IPS-18c (cell line): ENCODE measurements around the gene C3orf49.

Experiments
- H3K4me3 ChIP-seq: 2 replicates; pipeline ENCODE4 v1.7.0; 2013; ENCODE audit warnings: low read depth, mild to moderate bottlenecking, low read length, moderate library complexity; ENCODE audit not compliant: insufficient read depth
- H3K9me3 ChIP-seq: one replicate; pipeline ENCODE4 v1.6.1; 2013; ENCODE audit warnings: mild to moderate bottlenecking, low read length, moderate library complexity; ENCODE audit not compliant: control insufficient read depth, insufficient read depth

Gene C3orf49

GRCh38 chr3:63870615-63871005, 51.5 kb downstream of the C3orf49 start:
- Histone ChIP-seq H3K9me3 (no peaks in the 10 kb centered on the region), H3K4me3 (no peak overlapping the region)

- H3K9me3 ChIP-seq, result no peaks in the 10 kb centered on the region
These were observed 53.2 kb downstream of the C3orf49 start for GRCh38 chr3:63872135-63872924.

GRCh38 chr3:63874769-63875168, 55.7 kb downstream of the C3orf49 start:
- Histone ChIP-seq H3K9me3 (no peaks in the 10 kb centered on the region), H3K4me3 (no peak overlapping the region)

More at GRCh38 chr3:63872135-63872924, 53.2 kb downstream of the C3orf49 start:
- H3K4me3 ChIP-seq, result no peak overlapping the region

- Histone ChIP-seq H3K9me3 (no peaks in the 10 kb centered on the region), H3K4me3 (no peak overlapping the region)
These were observed 56.4 kb downstream of the C3orf49 start for GRCh38 chr3:63875510-63875909.

GRCh38 chr3:63876260-63876659, 57.2 kb downstream of the C3orf49 start:
- Histone ChIP-seq H3K9me3 (no peaks in the 10 kb centered on the region), H3K4me3 (no peak overlapping the region)

GRCh38 chr3:63877737-63878393, 58.8 kb downstream of the C3orf49 start:
- Histone ChIP-seq H3K9me3 (no peaks in the 10 kb centered on the region), H3K4me3 (no peak overlapping the region)

GRCh38 chr3:63878394-63879060, 59.4 kb downstream of the C3orf49 start:
- no peaks in the 10 kb centered on the region for H3K9me3 ChIP-seq
- no peak overlapping the region for H3K4me3 ChIP-seq

- no peak overlapping the region for H3K4me3 ChIP-seq
- H3K9me3 ChIP-seq, result no peaks in the 10 kb centered on the region
These were observed 61.6 kb downstream of the C3orf49 start for GRCh38 chr3:63880653-63881052.

GRCh38 chr3:63886858-63887257, 67.8 kb downstream of the C3orf49 start:
- Histone ChIP-seq H3K4me3 (no peak overlapping the region), H3K9me3 (no peaks in the 10 kb centered on the region)

- H3K9me3 ChIP-seq, result no peaks in the 10 kb centered on the region
- H3K4me3 ChIP-seq, result no peak overlapping the region
These were observed 72.4 kb downstream of the C3orf49 start for GRCh38 chr3:63891518-63891917.

GRCh38 chr3:63892773-63893352, 73.8 kb downstream of the C3orf49 start:
- no peak overlapping the region for H3K4me3 ChIP-seq
- H3K9me3 ChIP-seq, result no peaks in the 10 kb centered on the region

- H3K9me3 ChIP-seq, result no peaks in the 10 kb centered on the region
- no peak overlapping the region for H3K4me3 ChIP-seq
These were observed 76.5 kb downstream of the C3orf49 start for GRCh38 chr3:63895422-63896189.

GRCh38 chr3:63896332-63897030, 77.4 kb downstream of the C3orf49 start:
- no peaks in the 10 kb centered on the region for H3K9me3 ChIP-seq
- no peak overlapping the region for H3K4me3 ChIP-seq
